HepG2 (cell line): ENCODE results near the gene DST. TPM values are rescaled to one million over a fixed set of nuclear protein-coding genes. Genes with fewer than 3 reads are reported as not detected.

Experiments
- CEBPB ChIP-seq: IDR thresholded peaks from 2 replicates; pipeline ENCODE4 v1.6.1; 2011; ENCODE audit warnings: low read depth, low read length, improper control_type of control experiment, borderline replicate concordance
- CREM ChIP-seq, 2 experiments: sonication (generic) in 1 of 2; formaldehyde crosslinking in 1 of 2; IDR thresholded peaks; 2 replicates each; pipeline versions ENCODE4 v1.4.0 to v1.6.1; 2016 to 2020; ENCODE audit warnings: antibody characterized with exemption in 1 of 2, mild to moderate bottlenecking in 1 of 2, missing genetic modification reagents in 1 of 2
- EP300 ChIP-seq, 3 experiments: sonication (generic) in 1 of 3; formaldehyde crosslinking in 1 of 3; IDR thresholded peaks; 2 replicates each; pipeline versions ENCODE4 v1.5.1 to v1.6.1; 2011 to 2020; ENCODE audit warnings: low read depth in 2 of 3, low read length in 2 of 3, borderline replicate concordance in 1 of 3, improper control_type of control experiment in 1 of 3, mild to moderate bottlenecking in 1 of 3, missing genetic modification reagents in 1 of 3, moderate library complexity in 1 of 3
- ETV5 ChIP-seq: IDR thresholded peaks from 2 replicates; pipeline ENCODE4 v1.6.1; 2018; ENCODE audit warnings: missing biosample characterization, missing genetic modification reagents, inconsistent platforms, borderline replicate concordance
- FOXA3 ChIP-seq: IDR thresholded peaks from 2 replicates; pipeline ENCODE4 v1.6.1; 2016; ENCODE audit warnings: missing genetic modification reagents, missing compliant biosample characterization
- GABPB1 ChIP-seq: IDR thresholded peaks from 2 replicates; pipeline ENCODE4 v1.6.1; 2016; ENCODE audit warnings: mild to moderate bottlenecking, missing genetic modification reagents, moderate library complexity, missing compliant biosample characterization
- GATAD1 ChIP-seq: IDR thresholded peaks from 2 replicates; pipeline ENCODE4 v1.6.1; 2016; ENCODE audit warnings: missing genetic modification reagents, missing compliant biosample characterization
- HNF4A ChIP-seq: sonication (generic); formaldehyde crosslinking; IDR thresholded peaks from 2 replicates; pipeline ENCODE4 v1.4.0; 2020; ENCODE audit warnings: missing genetic modification reagents
- HNRNPLL ChIP-seq: fragments of 200-400 bp; formaldehyde crosslinking; IDR thresholded peaks from 2 replicates; pipeline ENCODE4 v1.6.1; 2017; ENCODE audit warnings: mild to moderate bottlenecking, low read depth, low read length; ENCODE audit not compliant: poor library complexity, severe bottlenecking
- HOXA7 ChIP-seq: sonication (generic); formaldehyde crosslinking; IDR thresholded peaks from 2 replicates; pipeline ENCODE4 v1.8.1; 2022; ENCODE audit warnings: mild to moderate bottlenecking, missing genetic modification reagents, moderate library complexity
- NFE2 ChIP-seq: sonication (generic); formaldehyde crosslinking; IDR thresholded peaks from 2 replicates; pipeline ENCODE4 v1.4.0; 2020; ENCODE audit warnings: missing genetic modification reagents
- NFKBIZ ChIP-seq: IDR thresholded peaks from 2 replicates; pipeline ENCODE4 v1.6.1; 2018; ENCODE audit warnings: missing genetic modification reagents, missing compliant biosample characterization
- PPARG ChIP-seq: conservative IDR thresholded peaks from 2 replicates; pipeline ENCODE4 v1.6.1; 2016; ENCODE audit warnings: missing biosample characterization, missing genetic modification reagents
- RAD21 ChIP-seq: fragments of 450-650 bp; formaldehyde crosslinking; IDR thresholded peaks from 2 replicates; pipeline ENCODE4 v1.5.0; 2020; ENCODE audit warnings: mild to moderate bottlenecking
- SAP130 ChIP-seq: IDR thresholded peaks from 2 replicates; pipeline ENCODE4 v1.6.1; 2016; ENCODE audit warnings: low read depth
- SOX13 ChIP-seq, 3 experiments: fragments of 450-650 bp in 1 of 3; sonication (generic) in 1 of 3; formaldehyde crosslinking in 1 of 3; IDR thresholded peaks in 2 of 3; conservative IDR thresholded peaks in 1 of 3; 2 replicates each; pipeline versions ENCODE4 v1.5.0 to v1.6.1; 2016 to 2020; ENCODE audit warnings: antibody characterized with exemption in 1 of 3, mild to moderate bottlenecking in 1 of 3, missing compliant biosample characterization in 1 of 3, missing genetic modification reagents in 1 of 3, moderate library complexity in 1 of 3
- SUZ12 ChIP-seq: fragments of 150-350 bp; IDR thresholded peaks from 2 replicates; pipeline ENCODE4 v1.6.1; 2014; ENCODE audit warnings: low read depth, low read length
- U2AF2 ChIP-seq: fragments of 200-400 bp; formaldehyde crosslinking; IDR thresholded peaks from 2 replicates; pipeline ENCODE4 v1.6.1; 2017; ENCODE audit warnings: low read depth, mild to moderate bottlenecking, low read length
- ZBTB8A ChIP-seq: sonication (generic); formaldehyde crosslinking; IDR thresholded peaks from 2 replicates; pipeline ENCODE4 v1.4.0; 2020; ENCODE audit warnings: mild to moderate bottlenecking, low read depth, missing genetic modification reagents, borderline replicate concordance
- ZNF230 ChIP-seq: sonication (generic); formaldehyde crosslinking; IDR thresholded peaks from 2 replicates; pipeline ENCODE4 v1.4.0; 2020; ENCODE audit warnings: mild to moderate bottlenecking, missing genetic modification reagents
- ZNF30 ChIP-seq: sonication (generic); formaldehyde crosslinking; IDR thresholded peaks from 2 replicates; pipeline ENCODE4 v1.5.0; 2020; ENCODE audit warnings: mild to moderate bottlenecking, missing genetic modification reagents
- ZNF432 ChIP-seq: sonication (generic); formaldehyde crosslinking; IDR thresholded peaks from 2 replicates; pipeline ENCODE4 v1.5.0; 2020; ENCODE audit warnings: missing genetic modification reagents, mild to moderate bottlenecking, borderline replicate concordance
- ZNF660 ChIP-seq: sonication (generic); formaldehyde crosslinking; IDR thresholded peaks from 2 replicates; pipeline ENCODE4 v1.5.1; 2020; ENCODE audit warnings: mild to moderate bottlenecking, low read depth, missing genetic modification reagents, borderline replicate concordance
- ZNF780A ChIP-seq: sonication (generic); formaldehyde crosslinking; IDR thresholded peaks from 2 replicates; pipeline ENCODE4 v1.8.0; 2022; ENCODE audit warnings: mild to moderate bottlenecking, missing genetic modification reagents, moderate library complexity
- ZSCAN31 ChIP-seq: sonication (generic); formaldehyde crosslinking; IDR thresholded peaks from 2 replicates; pipeline ENCODE4 v1.5.0; 2020; ENCODE audit warnings: low read depth, mild to moderate bottlenecking, missing genetic modification reagents
- polyA plus RNA-seq, 8 experiments: library from polyadenylated mRNA; depleted of rRNA in 3 of 8; stranded (reverse) in 7 of 8; unstranded in 1 of 8; fragments of >200 nt; fragmentation: Illumina TruSeq in 4 of 8; extraction: Trizol in 4 of 8; gene quantifications; 2 replicates each; pipeline versions ENCODE4 v1.2.1 to v1.2.3, GENCODE V29; 2011 to 2016; ENCODE audit warnings: low read depth in 4 of 8, missing spikeins in 1 of 8, mixed read lengths in 1 of 8; ENCODE audit not compliant: insufficient read depth in 1 of 8
- total RNA-seq, 5 experiments: library from RNA; depleted of rRNA; stranded (reverse); fragments of >200 nt; fragmentation: Illumina TruSeq; extraction: Trizol; gene quantifications; 2 replicates each; pipeline ENCODE4 v1.2.3, GENCODE V29; 2016; ENCODE audit warnings: low read depth in 1 of 5
- TF ChIP-seq, protein P1 (sequence below): sonication (generic); formaldehyde crosslinking; IDR thresholded peaks from 2 replicates; pipeline ENCODE4 v1.8.0; 2022; ENCODE audit warnings: mild to moderate bottlenecking, missing genetic modification reagents, moderate library complexity
- TF ChIP-seq, protein P2 (sequence below): sonication (generic); formaldehyde crosslinking; IDR thresholded peaks from 2 replicates; pipeline ENCODE4 v1.8.0; 2022; ENCODE audit warnings: missing genetic modification reagents, mild to moderate bottlenecking, borderline replicate concordance
- TF ChIP-seq, protein P3 (sequence below): sonication (generic); formaldehyde crosslinking; IDR thresholded peaks from 2 replicates; pipeline ENCODE4 v1.4.0; 2020; ENCODE audit warnings: missing genetic modification reagents, borderline replicate concordance

The DST gene
- total and polyA plus RNA-seq, 2 of the 13 experiments (the other 11 are each of a cell fraction or from before 2014, with no cell fraction given) = 64.4 to 89.0 TPM

DNA sequence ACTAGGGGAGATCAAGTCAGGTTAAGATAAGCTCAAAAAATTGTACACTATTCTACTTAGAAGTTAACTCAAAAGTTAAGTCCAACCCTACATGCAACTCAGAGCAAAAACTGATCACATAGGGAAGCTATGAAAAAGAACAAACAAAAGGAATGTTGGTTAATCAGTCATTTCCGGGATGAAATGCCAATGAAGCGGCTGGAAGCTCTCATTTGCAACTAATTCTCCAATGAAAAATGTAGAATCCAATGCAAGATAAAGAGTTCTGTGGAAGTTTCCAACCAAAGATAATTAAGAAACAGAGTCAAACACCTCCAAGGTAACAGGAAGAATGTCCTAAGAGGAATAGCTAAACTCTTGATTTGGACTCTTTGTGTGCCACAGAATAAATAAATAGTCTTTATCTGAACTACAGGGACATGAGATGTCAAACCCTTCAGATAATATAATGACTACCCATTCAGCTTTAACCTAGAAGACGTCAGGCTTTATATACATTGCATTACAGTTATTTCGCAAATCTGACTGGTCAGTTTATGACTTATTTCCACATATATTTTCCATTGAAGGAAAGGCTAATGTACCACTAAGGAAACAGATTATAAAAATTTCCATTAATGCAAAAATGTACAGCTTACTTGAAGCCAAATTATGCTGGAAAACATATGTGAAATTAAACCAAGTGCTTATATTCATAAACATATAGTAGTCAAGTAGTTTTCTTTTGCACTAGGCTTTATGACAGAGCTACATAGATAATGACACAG lies 48.0 kb upstream of the DST start (continued):
- TF ChIP-seq ZNF780A (CRISPR knock-in tag) (no peak), ZNF660 (CRISPR knock-in tag) (no peak), FOXA3 (CRISPR knock-in tag) (no peak; the same call in 1 of the 2 replicates), SUZ12 (no peak), PPARG (no peak; the same call in 1 of the 2 replicates), GATAD1 (no peak), U2AF2 (no peak), ZBTB8A (CRISPR knock-in tag) (no peak), SOX13 (IDR thresholded peaks at IDR 0.05) (no peak), SOX13 (CRISPR knock-in tag; conservative IDR thresholded peaks at IDR 0.05 in 1 of 2, IDR thresholded peaks at IDR 0.05 in 1 of 2) (peak in 1 of 2 experiments; percentile 66; a peak in 2 of 4 replicates), RAD21 (CRISPR knock-in tag) (no peak), SAP130 (peak; percentile 85), HNRNPLL (no peak), HNF4A (CRISPR knock-in tag) (no peak), CREM (IDR thresholded peaks at IDR 0.05) (no peak), CREM (CRISPR knock-in tag; IDR thresholded peaks at IDR 0.05) (no peak), EP300 (IDR thresholded peaks at IDR 0.05; ENCODE audit: low read depth in 2 of 2, low read length in 2 of 2) (peak in 1 of 2 experiments; percentile 44; a peak in 1 of 4 replicates), EP300 (CRISPR knock-in tag; IDR thresholded peaks at IDR 0.05; ENCODE audit: borderline replicate concordance) (no peak), HOXA7 (CRISPR knock-in tag) (no peak), CEBPB (peak; percentile 45; the same call in 1 of the 2 replicates), ETV5 (CRISPR knock-in tag) (peak; percentile 75; the same call in 1 of the 2 replicates), ZNF30 (CRISPR knock-in tag) (no peak), GABPB1 (no peak), NFKBIZ (CRISPR knock-in tag) (no peak), ZNF432 (CRISPR knock-in tag) (no peak), NFE2 (no peak), ZNF230 (CRISPR knock-in tag) (no peak), ZSCAN31 (CRISPR knock-in tag) (no peak)
- TF ChIP-seq, protein P1, sequence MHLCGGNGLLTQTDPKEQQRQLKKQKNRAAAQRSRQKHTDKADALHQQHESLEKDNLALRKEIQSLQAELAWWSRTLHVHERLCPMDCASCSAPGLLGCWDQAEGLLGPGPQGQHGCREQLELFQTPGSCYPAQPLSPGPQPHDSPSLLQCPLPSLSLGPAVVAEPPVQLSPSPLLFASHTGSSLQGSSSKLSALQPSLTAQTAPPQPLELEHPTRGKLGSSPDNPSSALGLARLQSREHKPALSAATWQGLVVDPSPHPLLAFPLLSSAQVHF (CRISPR knock-in tag) = no peak
- TF ChIP-seq, protein P2, sequence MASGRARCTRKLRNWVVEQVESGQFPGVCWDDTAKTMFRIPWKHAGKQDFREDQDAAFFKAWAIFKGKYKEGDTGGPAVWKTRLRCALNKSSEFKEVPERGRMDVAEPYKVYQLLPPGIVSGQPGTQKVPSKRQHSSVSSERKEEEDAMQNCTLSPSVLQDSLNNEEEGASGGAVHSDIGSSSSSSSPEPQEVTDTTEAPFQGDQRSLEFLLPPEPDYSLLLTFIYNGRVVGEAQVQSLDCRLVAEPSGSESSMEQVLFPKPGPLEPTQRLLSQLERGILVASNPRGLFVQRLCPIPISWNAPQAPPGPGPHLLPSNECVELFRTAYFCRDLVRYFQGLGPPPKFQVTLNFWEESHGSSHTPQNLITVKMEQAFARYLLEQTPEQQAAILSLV (CRISPR knock-in tag) = no peak
- TF ChIP-seq, protein P3, sequence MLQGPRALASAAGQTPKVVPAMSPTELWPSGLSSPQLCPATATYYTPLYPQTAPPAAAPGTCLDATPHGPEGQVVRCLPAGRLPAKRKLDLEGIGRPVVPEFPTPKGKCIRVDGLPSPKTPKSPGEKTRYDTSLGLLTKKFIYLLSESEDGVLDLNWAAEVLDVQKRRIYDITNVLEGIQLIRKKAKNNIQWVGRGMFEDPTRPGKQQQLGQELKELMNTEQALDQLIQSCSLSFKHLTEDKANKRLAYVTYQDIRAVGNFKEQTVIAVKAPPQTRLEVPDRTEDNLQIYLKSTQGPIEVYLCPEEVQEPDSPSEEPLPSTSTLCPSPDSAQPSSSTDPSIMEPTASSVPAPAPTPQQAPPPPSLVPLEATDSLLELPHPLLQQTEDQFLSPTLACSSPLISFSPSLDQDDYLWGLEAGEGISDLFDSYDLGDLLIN (CRISPR knock-in tag) = no peak
